Colonic mucosa (tissue), 4 donors: Measurements from ENCODE around the gene CEP170B. TPM values are rescaled to one million over a fixed set of nuclear protein-coding genes. Genes with fewer than 3 reads are reported as not detected.

Experiments
- DNase-seq: peaks from one replicate; pipeline ENCODE4 v3.0.0-alpha.2; 2020
- H3K27ac ChIP-seq: fragments of 200-600 bp; one replicate; pipeline ENCODE4 v1.8.0; 2021
- H3K27me3 ChIP-seq: fragments of 200-600 bp; one replicate; pipeline ENCODE4 v1.8.0; 2021
- H3K36me3 ChIP-seq: fragments of 200-600 bp; one replicate; pipeline ENCODE4 v1.8.0; 2021
- H3K4me1 ChIP-seq: fragments of 200-600 bp; one replicate; pipeline ENCODE4 v1.8.0; 2021; ENCODE audit warnings: mild to moderate bottlenecking
- H3K4me3 ChIP-seq: fragments of 200-600 bp; one replicate; pipeline ENCODE4 v1.8.0; 2021
- H3K9ac ChIP-seq, 2 donors: one replicate each; pipeline ENCODE4 v1.7.0; 2013; ENCODE audit warnings: control low read depth in 2 of 2, low read depth in 2 of 2, low read length in 2 of 2
- H3K9me3 ChIP-seq: fragments of 200-600 bp; one replicate; pipeline ENCODE4 v1.8.0; 2021
- CTCF ChIP-seq: fragments of 200-600 bp; IDR thresholded peaks from one replicate; pipeline ENCODE4 v1.8.0; 2022; ENCODE audit warnings: antibody characterized with exemption, mild to moderate bottlenecking
- intact Hi-C: fragments of 100-400 bp; cut with DNase I; formaldehyde crosslinking; loops from one replicate; pipeline ENCODE4 v1.14.1; 2022
- total RNA-seq, 2 donors: library from RNA; stranded (reverse); fragmentation: NEBNext Ultra II Directional in 1 of 2; extraction: Animal tissue kit (Norgen Biotek cat#: 25700) in 1 of 2; gene quantifications; one replicate each; pipeline ENCODE4 v1.2.1, GENCODE V29; 2021
- donor health status: healthy.
- donor health status: DM: no; HTN: no; CAD: no.
- donor health status: DM: no; HTN: no; CAD: no.

The CEP170B gene
- total RNA-seq, 2 donors from 2014 or later = 57.2 to 110 TPM

GRCh38 chr14:104931771-104932675 lies 67.0 kb downstream of the CEP170B start:
- Histone ChIP-seq H3K27me3 (peaks cover 28% of the 10 kb centered on the region), H3K27ac (no peak overlapping the region), H3K9ac (no peak overlapping the region), H3K36me3 (no peaks in the 10 kb centered on the region), H3K9me3 (no peaks in the 10 kb centered on the region), H3K4me3 (no peak overlapping the region), H3K4me1 (peaks cover 4% of the 10 kb centered on the region)
- no peak for TF ChIP-seq CTCF
- intact Hi-C loops = no loop called here
- DNase-seq = no peak

- intact Hi-C loops = no loop called here
- no peak overlapping the region for H3K27ac ChIP-seq
- peak; percentile 75 for DNase-seq
- peaks cover 4% of the 10 kb centered on the region for H3K4me1 ChIP-seq
- no peaks in the 10 kb centered on the region for H3K9me3 ChIP-seq
- peak overlapping the region in 1 of 2 donors; percentile 43 for H3K9ac ChIP-seq
- H3K4me3 ChIP-seq = peak overlapping the region; percentile 52
- TF ChIP-seq CTCF = peak; percentile 60
- H3K36me3 ChIP-seq = no peaks in the 10 kb centered on the region
- H3K27me3 ChIP-seq = peaks cover 28% of the 10 kb centered on the region
These were observed 67.9 kb downstream of the CEP170B start for GRCh38 chr14:104932676-104933631.

GRCh38 chr14:104933746-104934733 lies 69.0 kb downstream of the CEP170B start:
- H3K9ac ChIP-seq = no peak overlapping the region
- intact Hi-C loops = no loop called here
- H3K4me3 ChIP-seq = peak overlapping the region; percentile 52
- H3K27me3 ChIP-seq = peaks cover 28% of the 10 kb centered on the region
- TF ChIP-seq CTCF = no peak
- no peaks in the 10 kb centered on the region for H3K9me3 ChIP-seq
- H3K36me3 ChIP-seq = no peaks in the 10 kb centered on the region
- no peak for DNase-seq
- no peak overlapping the region for H3K27ac ChIP-seq
- peaks cover 4% of the 10 kb centered on the region for H3K4me1 ChIP-seq

GRCh38 chr14:104935026-104935650 lies 70.1 kb downstream of the CEP170B start:
- intact Hi-C loops = no loop called here
- no peak overlapping the region for H3K4me3 ChIP-seq
- TF ChIP-seq CTCF = no peak
- H3K4me1 ChIP-seq = peaks cover 4% of the 10 kb centered on the region
- H3K27ac ChIP-seq = no peak overlapping the region
- no peak overlapping the region for H3K9ac ChIP-seq
- no peaks in the 10 kb centered on the region for H3K36me3 ChIP-seq
- H3K27me3 ChIP-seq = peaks cover 28% of the 10 kb centered on the region
- DNase-seq = no peak
- H3K9me3 ChIP-seq = no peaks in the 10 kb centered on the region
